BLaER1 treated with 17β-estradiol and CSF1 and Interleukin-3, amounts not matched to agents 10 nM and 100 nM (cell line): Measurements from ENCODE around the gene RBM15B.

Experiments
- H3K27ac ChIP-seq, 11 experiments: shearing (Covaris generic); formaldehyde crosslinking; 2 replicates each; pipeline ENCODE4 v1.8.1; 2022
- H3K27me3 ChIP-seq, 11 experiments: shearing (Covaris generic); formaldehyde crosslinking; 2 replicates each; pipeline ENCODE4 v1.8.1; 2022
- H3K36me3 ChIP-seq, 11 experiments: shearing (Covaris generic); formaldehyde crosslinking; 2 replicates each; pipeline ENCODE4 v1.8.1; 2022
- H3K4me1 ChIP-seq, 10 experiments: shearing (Covaris generic); formaldehyde crosslinking; 2 replicates each; pipeline ENCODE4 v1.8.1; 2022
- H3K4me2 ChIP-seq, 11 experiments: shearing (Covaris generic); formaldehyde crosslinking; 2 replicates each; pipeline ENCODE4 v1.8.1; 2022
- H3K4me3 ChIP-seq, 10 experiments: shearing (Covaris generic); formaldehyde crosslinking; 2 replicates each; pipeline ENCODE4 v1.8.1; 2022
- H3K9ac ChIP-seq, 11 experiments: shearing (Covaris generic); formaldehyde crosslinking; 2 replicates each; pipeline ENCODE4 v1.8.1; 2022
- H3K9me3 ChIP-seq, 11 experiments: shearing (Covaris generic); formaldehyde crosslinking; replicated peaks in 1 of 11; 2 replicates each; pipeline ENCODE4 v1.8.1; 2022
- H4K20me1 ChIP-seq, 11 experiments: shearing (Covaris generic); formaldehyde crosslinking; 2 replicates each; pipeline ENCODE4 v1.8.1; 2022
- Cebpa-rat ChIP-seq, 11 experiments: shearing (Covaris generic); IDR thresholded peaks; 2 replicates each; pipeline ENCODE4 v1.8.1; 2022

Gene RBM15B, protein sequence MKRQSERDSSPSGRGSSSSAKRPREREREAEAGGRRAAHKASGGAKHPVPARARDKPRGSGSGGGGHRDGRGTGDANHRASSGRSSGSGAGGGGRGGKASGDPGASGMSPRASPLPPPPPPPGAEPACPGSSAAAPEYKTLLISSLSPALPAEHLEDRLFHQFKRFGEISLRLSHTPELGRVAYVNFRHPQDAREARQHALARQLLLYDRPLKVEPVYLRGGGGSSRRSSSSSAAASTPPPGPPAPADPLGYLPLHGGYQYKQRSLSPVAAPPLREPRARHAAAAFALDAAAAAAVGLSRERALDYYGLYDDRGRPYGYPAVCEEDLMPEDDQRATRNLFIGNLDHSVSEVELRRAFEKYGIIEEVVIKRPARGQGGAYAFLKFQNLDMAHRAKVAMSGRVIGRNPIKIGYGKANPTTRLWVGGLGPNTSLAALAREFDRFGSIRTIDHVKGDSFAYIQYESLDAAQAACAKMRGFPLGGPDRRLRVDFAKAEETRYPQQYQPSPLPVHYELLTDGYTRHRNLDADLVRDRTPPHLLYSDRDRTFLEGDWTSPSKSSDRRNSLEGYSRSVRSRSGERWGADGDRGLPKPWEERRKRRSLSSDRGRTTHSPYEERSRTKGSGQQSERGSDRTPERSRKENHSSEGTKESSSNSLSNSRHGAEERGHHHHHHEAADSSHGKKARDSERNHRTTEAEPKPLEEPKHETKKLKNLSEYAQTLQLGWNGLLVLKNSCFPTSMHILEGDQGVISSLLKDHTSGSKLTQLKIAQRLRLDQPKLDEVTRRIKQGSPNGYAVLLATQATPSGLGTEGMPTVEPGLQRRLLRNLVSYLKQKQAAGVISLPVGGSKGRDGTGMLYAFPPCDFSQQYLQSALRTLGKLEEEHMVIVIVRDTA

DNA sequence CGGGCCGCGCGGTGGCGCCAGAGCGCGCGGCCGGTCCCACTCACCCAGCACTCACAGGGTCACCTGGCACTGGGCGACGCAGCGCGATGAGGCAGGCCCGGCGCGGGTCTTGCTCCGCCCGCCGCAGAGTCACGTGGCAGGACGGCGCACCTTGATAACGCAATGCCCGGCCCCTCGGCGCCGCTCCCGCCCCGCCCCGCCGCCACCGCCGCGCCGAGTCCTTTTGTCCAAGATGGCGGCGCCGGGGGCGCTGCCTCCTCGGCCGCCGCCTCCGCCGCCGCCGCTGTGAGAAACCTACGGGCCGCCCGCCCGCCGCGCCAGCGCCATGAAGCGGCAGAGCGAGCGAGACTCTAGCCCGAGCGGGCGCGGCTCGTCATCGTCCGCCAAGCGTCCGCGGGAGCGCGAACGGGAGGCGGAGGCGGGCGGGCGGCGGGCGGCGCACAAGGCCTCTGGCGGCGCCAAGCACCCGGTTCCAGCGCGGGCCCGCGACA lies at the start of gene RBM15B:
Gene RBM15B, plus strand, starts transcription at position 211 of the 491 bp plus-strand sequence. Its CDS starts 115 bp downstream, at position 326.
- no peaks in the 10 kb centered on the region for H3K9me3 ChIP-seq
- H4K20me1 ChIP-seq = peaks cover 84 to 93% (median 90%) of the 10 kb centered on the region in 11 experiments
- peaks cover 86 to 89% (median 88%) of the 10 kb centered on the region in 10 experiments for H3K4me1 ChIP-seq
- H3K9ac ChIP-seq = peak within 1 kb of the TSS; percentile 99 to 100 (median 99)
- peak within 1 kb of the TSS; percentile 96 to 99 (median 99) for H3K27ac ChIP-seq
- peak within 1 kb of the TSS; percentile 76 to 94 (median 87) for H3K4me3 ChIP-seq
- peak within 1 kb of the TSS; percentile 84 to 99 (median 98) for H3K4me2 ChIP-seq
- H3K36me3 ChIP-seq = peaks cover 68 to 89% (median 83%) of the 10 kb centered on the region in 11 experiments
- no peaks in the 10 kb centered on the region for H3K27me3 ChIP-seq
- TF ChIP-seq Cebpa-rat (IDR thresholded peaks at IDR 0.05) = no peak

GRCh38 chr3:51343918-51344687 lies 47.0 kb upstream of the RBM15B start:
- Histone ChIP-seq H3K9me3 (no peaks in the 10 kb centered on the region), H3K27me3 (no peaks in the 10 kb centered on the region), H3K27ac (peak overlapping the region in 1 of 11 experiments; percentile 18; a peak in 1 of 22 replicates), H3K9ac (no peak overlapping the region), H3K4me3 (no peak overlapping the region), H3K4me1 (peaks cover 0 to 24% (median 2%) of the 10 kb centered on the region in 10 experiments; a peak in 8 of 20 replicates), H3K4me2 (no peak overlapping the region; a peak in 1 of 22 replicates), H4K20me1 (no peaks in the 10 kb centered on the region), H3K36me3 (no peaks in the 10 kb centered on the region)
- TF ChIP-seq Cebpa-rat (IDR thresholded peaks at IDR 0.05) = no peak

DNA sequence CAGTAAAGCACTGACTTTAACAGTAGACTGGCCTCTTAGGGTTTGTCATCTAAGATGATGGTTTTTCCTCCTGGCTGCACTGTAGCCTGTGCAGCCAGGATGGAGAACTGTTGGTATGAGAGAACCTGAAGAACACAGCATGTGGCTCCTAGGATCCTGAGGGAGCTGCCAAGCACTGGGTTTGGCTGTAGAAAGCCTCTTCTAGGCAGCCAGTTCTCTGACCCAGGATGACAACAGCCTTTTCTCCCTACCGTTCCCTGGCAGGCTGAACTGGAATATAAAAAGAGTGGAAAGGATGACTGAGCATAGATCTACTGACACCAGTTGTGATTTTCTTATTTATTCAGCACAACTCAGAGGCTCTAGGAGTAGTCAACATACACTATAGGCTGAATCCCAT lies 40.3 kb upstream of the RBM15B start:
- H3K27ac ChIP-seq = no peak overlapping the region
- no peak for TF ChIP-seq Cebpa-rat (IDR thresholded peaks at IDR 0.05)

GRCh38 chr3:51353131-51353530 lies 38.0 kb upstream of the RBM15B start:
- Histone ChIP-seq H3K27ac (peak overlapping the region in 6 of 11 experiments; percentile 7 to 52 (median 22); a peak in 6 of 22 replicates), H3K4me2 (peak overlapping the region in 8 of 11 experiments; percentile 0 to 66 (median 20); a peak in 11 of 22 replicates), H4K20me1 (no peaks in the 10 kb centered on the region), H3K4me1 (peaks cover 0 to 20% (median 11%) of the 10 kb centered on the region in 10 experiments; a peak in 13 of 20 replicates), H3K9ac (no peak overlapping the region), H3K36me3 (no peaks in the 10 kb centered on the region), H3K4me3 (no peak overlapping the region), H3K9me3 (no peaks in the 10 kb centered on the region), H3K27me3 (no peaks in the 10 kb centered on the region)
- no peak for TF ChIP-seq Cebpa-rat (IDR thresholded peaks at IDR 0.05)

More for the DNA sequence above, 40.3 kb upstream of the RBM15B start:
- H3K36me3 ChIP-seq = no peaks in the 10 kb centered on the region
- H3K4me2 ChIP-seq = no peak overlapping the region
- no peaks in the 10 kb centered on the region for H3K9me3 ChIP-seq
- no peaks in the 10 kb centered on the region for H3K27me3 ChIP-seq
- H3K4me1 ChIP-seq = peaks cover 0 to 20% (median 11%) of the 10 kb centered on the region in 10 experiments; a peak in 13 of 20 replicates
- no peak overlapping the region for H3K9ac ChIP-seq
- no peak overlapping the region for H3K4me3 ChIP-seq
- H4K20me1 ChIP-seq = no peaks in the 10 kb centered on the region

GRCh38 chr3:51353691-51354090 lies 37.4 kb upstream of the RBM15B start:
- Histone ChIP-seq H3K27ac (peak overlapping the region in 4 of 11 experiments; percentile 7 to 47 (median 16); a peak in 4 of 22 replicates), H3K36me3 (no peaks in the 10 kb centered on the region), H4K20me1 (no peaks in the 10 kb centered on the region), H3K9me3 (no peaks in the 10 kb centered on the region), H3K27me3 (no peaks in the 10 kb centered on the region), H3K4me3 (no peak overlapping the region), H3K9ac (no peak overlapping the region), H3K4me1 (peaks cover 0 to 20% (median 11%) of the 10 kb centered on the region in 10 experiments; a peak in 13 of 20 replicates), H3K4me2 (peak overlapping the region in 8 of 11 experiments; percentile 0 to 66 (median 20); a peak in 12 of 22 replicates)
- no peak for TF ChIP-seq Cebpa-rat (IDR thresholded peaks at IDR 0.05)

DNA sequence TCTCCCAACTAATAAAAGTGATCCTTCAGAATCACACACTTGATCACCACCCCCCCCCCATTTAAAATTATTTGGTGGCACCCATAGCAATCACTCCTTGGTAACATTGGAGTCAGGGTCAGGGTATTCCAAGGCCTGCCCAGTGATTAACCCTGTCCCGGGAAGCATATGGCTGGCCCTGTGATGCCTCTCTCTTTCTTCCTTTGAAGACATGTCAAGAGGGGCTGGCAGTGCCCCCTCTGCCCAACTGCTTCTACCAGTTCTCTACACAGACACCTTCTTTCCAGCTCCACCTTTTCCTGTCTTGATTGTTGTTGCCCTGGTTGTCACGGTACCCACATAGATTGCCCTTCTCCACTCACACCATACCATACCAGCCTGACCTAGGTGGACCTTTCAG lies 36.9 kb upstream of the RBM15B start:
- no peaks in the 10 kb centered on the region for H4K20me1 ChIP-seq
- no peaks in the 10 kb centered on the region for H3K27me3 ChIP-seq
- H3K4me1 ChIP-seq = peaks cover 0 to 20% (median 11%) of the 10 kb centered on the region in 10 experiments; a peak in 13 of 20 replicates
- H3K9ac ChIP-seq = no peak overlapping the region
- H3K4me3 ChIP-seq = no peak overlapping the region
- H3K4me2 ChIP-seq = peak overlapping the region in 3 of 11 experiments; percentile 1 to 52 (median 33); a peak in 3 of 22 replicates
- H3K27ac ChIP-seq = peak overlapping the region in 2 of 11 experiments; percentile 12 to 47; a peak in 1 of 22 replicates
- no peaks in the 10 kb centered on the region for H3K9me3 ChIP-seq
- no peak for TF ChIP-seq Cebpa-rat (IDR thresholded peaks at IDR 0.05)
- no peaks in the 10 kb centered on the region for H3K36me3 ChIP-seq

DNA sequence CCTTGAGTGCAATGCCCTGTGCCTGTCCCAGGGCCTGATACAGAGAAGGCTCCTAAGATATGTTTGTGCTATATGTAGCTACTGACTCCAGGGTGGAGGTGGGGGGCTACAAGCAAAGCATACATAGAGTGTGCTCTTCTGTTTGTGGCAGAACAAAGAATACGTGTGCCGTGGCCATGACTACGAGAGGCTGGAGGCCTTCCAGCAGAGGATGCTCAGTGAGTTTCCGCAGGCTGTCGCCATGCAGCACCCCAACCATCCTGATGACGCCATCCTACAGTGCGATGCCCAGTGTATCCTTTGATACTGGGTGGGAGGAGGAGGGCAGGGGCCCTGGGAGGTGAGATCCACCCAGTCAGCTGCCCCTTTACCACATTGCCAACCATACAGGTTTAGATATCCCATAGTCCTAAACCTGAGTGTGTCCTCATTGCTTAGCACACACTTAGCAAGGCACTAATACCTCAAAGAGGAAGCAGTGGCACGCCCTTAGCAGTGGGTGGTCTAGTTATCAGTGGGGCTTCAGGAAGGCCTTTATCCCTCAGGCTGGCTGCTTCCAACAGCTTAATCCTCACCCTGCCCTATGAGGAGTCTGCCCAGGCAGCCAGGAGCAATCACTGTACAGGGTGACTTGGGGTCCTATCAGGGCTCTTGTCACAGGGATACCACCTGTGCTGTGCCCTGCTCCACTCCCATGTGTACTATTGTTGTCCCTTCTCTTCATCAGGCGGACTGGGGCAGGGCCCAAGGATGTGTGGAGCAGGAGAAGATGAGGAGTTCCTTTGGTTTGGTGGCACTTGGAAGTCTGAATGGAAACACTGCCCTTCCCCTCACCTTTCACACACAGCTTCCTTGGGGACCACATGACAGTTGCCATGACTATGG lies 36.1 kb upstream of the RBM15B start:
- Histone ChIP-seq H3K9ac (no peak overlapping the region), H4K20me1 (no peaks in the 10 kb centered on the region), H3K27ac (no peak overlapping the region), H3K4me1 (peaks cover 0 to 20% (median 11%) of the 10 kb centered on the region in 10 experiments; a peak in 13 of 20 replicates), H3K36me3 (no peaks in the 10 kb centered on the region), H3K4me2 (no peak overlapping the region), H3K4me3 (no peak overlapping the region), H3K9me3 (no peaks in the 10 kb centered on the region), H3K27me3 (no peaks in the 10 kb centered on the region)
- TF ChIP-seq Cebpa-rat (IDR thresholded peaks at IDR 0.05) = no peak
